ENCODE data around the gene DIP2C. TPM values are rescaled to one million over a fixed set of nuclear protein-coding genes. Genes with fewer than 3 reads are reported as not detected.

Gene DIP2C
- polyA plus RNA-seq, 3 donors: 0.11 TPM; not detected in 2

DNA sequence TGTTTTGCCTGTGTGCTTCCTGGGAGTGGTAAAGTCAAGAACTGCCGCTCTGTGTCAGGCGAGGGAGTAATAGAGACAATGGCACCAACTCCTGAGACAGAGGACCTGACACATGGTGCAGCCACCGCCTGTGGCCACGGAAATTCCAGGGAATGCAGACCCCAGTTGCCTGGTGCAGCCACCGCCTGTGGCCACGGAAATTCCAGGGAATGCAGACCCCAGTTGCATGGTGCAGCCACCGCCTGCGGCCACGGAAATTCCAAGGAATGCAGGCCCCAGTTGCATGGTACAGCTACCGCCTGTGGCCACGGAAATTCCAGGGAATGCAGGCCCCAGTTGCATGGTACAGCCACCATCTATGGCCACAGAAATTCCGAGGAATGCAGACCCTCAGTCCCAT is 8.7 kb downstream of the DIP2C start:
- H3K36me3 Mint-ChIP-seq: no peaks in the 10 kb centered on the region
- no peaks in the 10 kb centered on the region for H3K9me3 ChIP-seq (replicated peaks in 1 of 2; ENCODE audit: control insufficient read depth in 1 of 2, insufficient read depth in 1 of 2, low read length in 2 of 2)
- H3K27ac Mint-ChIP-seq: no peak overlapping the region

GRCh38 chr10:680146-680545 is 9.3 kb downstream of the DIP2C start:
- H3K9me3 Mint-ChIP-seq: peaks cover 0 to 8% (median 1%) of the 10 kb centered on the region in 7 donors
- H4K20me1 ChIP-seq (ENCODE audit: insufficient read depth, low read length): no peaks in the 10 kb centered on the region
- H3K9me3 ChIP-seq (replicated peaks in 1 of 2; ENCODE audit: control insufficient read depth in 1 of 2, insufficient read depth in 1 of 2, low read length in 2 of 2): no peaks in the 10 kb centered on the region
- intact Hi-C loops (cut with micrococcal nuclease): no loop called here
- H3K36me3 Mint-ChIP-seq: no peaks in the 10 kb centered on the region
- H3K79me2 ChIP-seq (ENCODE audit: insufficient read depth, low read length): no peaks in the 10 kb centered on the region
- H3K4me3 ChIP-seq (replicated peaks in 1 of 3; ENCODE audit: low read depth in 2 of 3, low read length in 3 of 3): no peak overlapping the region
- no peaks in the 10 kb centered on the region for H3K27me3 ChIP-seq (ENCODE audit: control insufficient read depth in 2 of 2, insufficient read depth in 2 of 2, low read length in 2 of 2)
- TF ChIP-seq, protein P1, sequence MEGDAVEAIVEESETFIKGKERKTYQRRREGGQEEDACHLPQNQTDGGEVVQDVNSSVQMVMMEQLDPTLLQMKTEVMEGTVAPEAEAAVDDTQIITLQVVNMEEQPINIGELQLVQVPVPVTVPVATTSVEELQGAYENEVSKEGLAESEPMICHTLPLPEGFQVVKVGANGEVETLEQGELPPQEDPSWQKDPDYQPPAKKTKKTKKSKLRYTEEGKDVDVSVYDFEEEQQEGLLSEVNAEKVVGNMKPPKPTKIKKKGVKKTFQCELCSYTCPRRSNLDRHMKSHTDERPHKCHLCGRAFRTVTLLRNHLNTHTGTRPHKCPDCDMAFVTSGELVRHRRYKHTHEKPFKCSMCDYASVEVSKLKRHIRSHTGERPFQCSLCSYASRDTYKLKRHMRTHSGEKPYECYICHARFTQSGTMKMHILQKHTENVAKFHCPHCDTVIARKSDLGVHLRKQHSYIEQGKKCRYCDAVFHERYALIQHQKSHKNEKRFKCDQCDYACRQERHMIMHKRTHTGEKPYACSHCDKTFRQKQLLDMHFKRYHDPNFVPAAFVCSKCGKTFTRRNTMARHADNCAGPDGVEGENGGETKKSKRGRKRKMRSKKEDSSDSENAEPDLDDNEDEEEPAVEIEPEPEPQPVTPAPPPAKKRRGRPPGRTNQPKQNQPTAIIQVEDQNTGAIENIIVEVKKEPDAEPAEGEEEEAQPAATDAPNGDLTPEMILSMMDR (IDR thresholded peaks at IDR 0.05): no peak
- no peak overlapping the region for H3K4me2 ChIP-seq (replicated peaks; ENCODE audit: extremely low read depth, low read length, poor library complexity, severe bottlenecking)
- peaks cover 10 to 12% (median 11%) of the 10 kb centered on the region in 3 donors for H3K27me3 Mint-ChIP-seq (ENCODE audit: low read depth in 3 of 3)
- H3K27ac Mint-ChIP-seq: no peak overlapping the region
- whole genome bisulfite sequencing (ENCODE audit: insufficient coverage): 76% methylated on average over 11 of the region's 11 CpGs
- no peaks in the 10 kb centered on the region for H3K4me1 ChIP-seq (ENCODE audit: control insufficient read depth in 1 of 2, insufficient read depth in 2 of 2, low read length in 2 of 2)
- no peak overlapping the region for H3K4me3 Mint-ChIP-seq
- H3K36me3 ChIP-seq (replicated peaks in 1 of 2; ENCODE audit: control insufficient read depth in 1 of 2, insufficient read depth in 2 of 2, low read length in 2 of 2): no peaks in the 10 kb centered on the region
- no peak overlapping the region for H2AFZ ChIP-seq (ENCODE audit: insufficient read depth, low read depth, low read length, poor library complexity, severe bottlenecking)
- no peaks in the 10 kb centered on the region for H3K4me1 Mint-ChIP-seq
- no peak overlapping the region for H3K27ac ChIP-seq (ENCODE audit: low read depth in 1 of 2, low read length in 2 of 2)
- no peak for DNase-seq
- no peak overlapping the region for H3K9ac ChIP-seq (ENCODE audit: insufficient read depth, low read length, poor library complexity, severe bottlenecking)

More for the DNA sequence above, 8.7 kb downstream of the DIP2C start:
- H3K27me3 Mint-ChIP-seq (ENCODE audit: low read depth in 3 of 3): peaks cover 9 to 13% (median 10%) of the 10 kb centered on the region in 3 donors
- Histone ChIP-seq H3K36me3 (replicated peaks in 1 of 2; ENCODE audit: control insufficient read depth in 1 of 2, insufficient read depth in 2 of 2, low read length in 2 of 2) (no peaks in the 10 kb centered on the region), H3K4me1 (ENCODE audit: control insufficient read depth in 1 of 2, insufficient read depth in 2 of 2, low read length in 2 of 2) (no peaks in the 10 kb centered on the region), H3K4me3 (replicated peaks in 1 of 3; ENCODE audit: low read depth in 2 of 3, low read length in 3 of 3) (no peak overlapping the region), H4K20me1 (ENCODE audit: insufficient read depth, low read length) (no peaks in the 10 kb centered on the region), H3K27me3 (ENCODE audit: control insufficient read depth in 2 of 2, insufficient read depth in 2 of 2, low read length in 2 of 2) (no peaks in the 10 kb centered on the region), H3K4me2 (replicated peaks; ENCODE audit: extremely low read depth, low read length, poor library complexity, severe bottlenecking) (no peak overlapping the region), H3K9ac (ENCODE audit: insufficient read depth, low read length, poor library complexity, severe bottlenecking) (no peak overlapping the region), H2AFZ (ENCODE audit: insufficient read depth, low read depth, low read length, poor library complexity, severe bottlenecking) (no peak overlapping the region), H3K79me2 (ENCODE audit: insufficient read depth, low read length) (no peaks in the 10 kb centered on the region), H3K27ac (ENCODE audit: low read depth in 1 of 2, low read length in 2 of 2) (no peak overlapping the region)
- H3K9me3 Mint-ChIP-seq: peaks cover 0 to 11% (median 3%) of the 10 kb centered on the region in 7 donors
- DNase-seq: no peak
- WGBS (ENCODE audit: insufficient coverage): 97% methylated on average over 12 of the region's 12 CpGs
- H3K4me1 Mint-ChIP-seq: no peaks in the 10 kb centered on the region
- intact Hi-C loops (cut with micrococcal nuclease): no loop called here
- no peak overlapping the region for H3K4me3 Mint-ChIP-seq
- TF ChIP-seq, protein P1 (IDR thresholded peaks at IDR 0.05): no peak

Data from CD14-positive monocyte (primary cell).